Neural progenitor cell (in vitro differentiated cells): ENCODE results near the gene CXorf38. TPM values are rescaled to one million over a fixed set of nuclear protein-coding genes. Genes with fewer than 3 reads are reported as not detected.

Experiments
- DNase-seq: peaks from one replicate; pipeline ENCODE4 v3.0.0-alpha.2; 2016; ENCODE audit warnings: low spot score
- H2AFZ ChIP-seq: fragments of 200-600 bp; sonication (generic); replicated peaks from 2 replicates; pipeline ENCODE4 v1.6.1; 2016; ENCODE audit warnings: antibody characterized with exemption
- H3F3A ChIP-seq: fragments of 200-600 bp; sonication (generic); 2 replicates; pipeline ENCODE4 v1.6.1; 2016; ENCODE audit warnings: antibody characterized with exemption, low read depth
- H3K27ac ChIP-seq: fragments of 200-600 bp; sonication (generic); 2 replicates; pipeline ENCODE4 v1.5.1; 2016; ENCODE audit warnings: mild to moderate bottlenecking
- H3K27me3 ChIP-seq: fragments of 200-600 bp; sonication (generic); 2 replicates; pipeline ENCODE4 v1.6.1; 2016; ENCODE audit warnings: mild to moderate bottlenecking, moderate library complexity
- H3K36me3 ChIP-seq: fragments of 200-600 bp; sonication (generic); 2 replicates; pipeline ENCODE4 v1.5.1; 2016
- H3K4me1 ChIP-seq: fragments of 200-600 bp; sonication (generic); 2 replicates; pipeline ENCODE4 v1.6.1; 2016; ENCODE audit warnings: mixed run types
- H3K4me2 ChIP-seq: fragments of 200-600 bp; sonication (generic); 2 replicates; pipeline ENCODE4 v1.6.1; 2016
- H3K4me3 ChIP-seq: fragments of 200-600 bp; sonication (generic); 2 replicates; pipeline ENCODE4 v1.5.1; 2016
- H3K79me2 ChIP-seq: fragments of 200-600 bp; sonication (generic); 2 replicates; pipeline ENCODE4 v1.6.1; 2016; ENCODE audit warnings: low read depth
- H3K9ac ChIP-seq: fragments of 200-600 bp; sonication (generic); 2 replicates; pipeline ENCODE4 v1.6.1; 2016
- H3K9me3 ChIP-seq: fragments of 200-600 bp; sonication (generic); 2 replicates; pipeline ENCODE4 v1.5.1; 2016; ENCODE audit warnings: low read depth
- H4K20me1 ChIP-seq: fragments of 200-600 bp; sonication (generic); 2 replicates; pipeline ENCODE4 v1.6.1; 2016; ENCODE audit warnings: low read depth
- H3K27ac Mint-ChIP-seq: 3 replicates; pipeline ENCODE4 v1.8.0; 2021; ENCODE audit warnings: mixed read lengths
- H3K27me3 Mint-ChIP-seq: 2 replicates; pipeline ENCODE4 v1.8.0; 2022; ENCODE audit warnings: low read depth, mild to moderate bottlenecking, inconsistent platforms, moderate library complexity, mixed read lengths; ENCODE audit not compliant: insufficient read depth
- H3K36me3 Mint-ChIP-seq: 3 replicates; pipeline ENCODE4 v1.8.0; 2021; ENCODE audit warnings: mixed read lengths
- H3K4me1 Mint-ChIP-seq: 3 replicates; pipeline ENCODE4 v1.8.0; 2021; ENCODE audit warnings: mixed read lengths
- H3K4me3 Mint-ChIP-seq: 3 replicates; pipeline ENCODE4 v1.8.0; 2021; ENCODE audit warnings: mild to moderate bottlenecking, moderate library complexity, mixed read lengths
- H3K9me3 Mint-ChIP-seq: 3 replicates; pipeline ENCODE4 v1.8.0; 2020; ENCODE audit warnings: mixed read lengths
- CTCF ChIP-seq: fragments of 200-600 bp; sonication (generic); IDR thresholded peaks from 2 replicates; pipeline ENCODE4 v1.5.1; 2017; ENCODE audit warnings: antibody characterized with exemption, mild to moderate bottlenecking
- EZH2 ChIP-seq: fragments of 200-600 bp; sonication (generic); IDR thresholded peaks from 2 replicates; pipeline ENCODE4 v1.6.1; 2017; ENCODE audit warnings: antibody characterized with exemption, mild to moderate bottlenecking, moderate library complexity
- EZH2phosphoT487 ChIP-seq: fragments of 200-600 bp; sonication (generic); IDR thresholded peaks from 2 replicates; pipeline ENCODE4 v1.6.1; 2017; ENCODE audit warnings: antibody characterized with exemption
- total RNA-seq: library from RNA; depleted of rRNA; stranded (reverse); fragments of >200 nt; gene quantifications from 2 replicates; pipeline ENCODE4 v1.2.3, GENCODE V29; 2015; ENCODE audit warnings: low replicate concordance

CXorf38 gene
- total RNA-seq, 1 donor from 2014 or later: 12.7 TPM

GRCh38 chrX:40617566-40617965, 29.8 kb downstream of the CXorf38 start:
- H3K79me2 ChIP-seq: no peaks in the 10 kb centered on the region
- no peak for TF ChIP-seq EZH2
- no peak for TF ChIP-seq CTCF
- TF ChIP-seq EZH2phosphoT487: no peak
- H3K36me3 ChIP-seq: no peaks in the 10 kb centered on the region
- Mint-ChIP-seq H3K9me3 (no peaks in the 10 kb centered on the region), H3K27me3 (no peaks in the 10 kb centered on the region), H3K4me3 (no peak overlapping the region), H3K36me3 (no peaks in the 10 kb centered on the region), H3K4me1 (peaks cover 5% of the 10 kb centered on the region), H3K27ac (no peak overlapping the region)
- no peak overlapping the region for H3K4me3 ChIP-seq
- no peak overlapping the region for H2AFZ ChIP-seq
- H3F3A ChIP-seq: peaks cover 8% of the 10 kb centered on the region
- H3K9ac ChIP-seq: no peak overlapping the region
- H3K4me2 ChIP-seq: no peak overlapping the region
- no peak for DNase-seq
- H3K4me1 ChIP-seq: no peaks in the 10 kb centered on the region
- no peaks in the 10 kb centered on the region for H3K9me3 ChIP-seq
- no peaks in the 10 kb centered on the region for H3K27me3 ChIP-seq
- H4K20me1 ChIP-seq: no peaks in the 10 kb centered on the region
- H3K27ac ChIP-seq: no peak overlapping the region

GRCh38 chrX:40615976-40616375, 31.4 kb downstream of the CXorf38 start:
- Mint-ChIP-seq H3K9me3 (no peaks in the 10 kb centered on the region), H3K4me3 (no peak overlapping the region), H3K36me3 (no peaks in the 10 kb centered on the region), H3K4me1 (peaks cover 5% of the 10 kb centered on the region), H3K27me3 (no peaks in the 10 kb centered on the region), H3K27ac (no peak overlapping the region)
- Histone ChIP-seq H3K4me1 (no peaks in the 10 kb centered on the region), H4K20me1 (no peaks in the 10 kb centered on the region), H3K4me3 (no peak overlapping the region), H3K36me3 (no peaks in the 10 kb centered on the region), H3K9me3 (no peaks in the 10 kb centered on the region), H3F3A (peaks cover 8% of the 10 kb centered on the region), H3K79me2 (no peaks in the 10 kb centered on the region), H3K4me2 (no peak overlapping the region), H2AFZ (no peak overlapping the region), H3K27me3 (no peaks in the 10 kb centered on the region), H3K27ac (no peak overlapping the region), H3K9ac (no peak overlapping the region)
- no peak for DNase-seq
- no peak for TF ChIP-seq CTCF

- Histone ChIP-seq H3K36me3 (no peaks in the 10 kb centered on the region), H3F3A (peaks cover 8% of the 10 kb centered on the region), H3K27ac (no peak overlapping the region), H3K4me2 (no peak overlapping the region), H3K79me2 (no peaks in the 10 kb centered on the region), H4K20me1 (no peaks in the 10 kb centered on the region), H3K27me3 (no peaks in the 10 kb centered on the region), H3K4me1 (no peaks in the 10 kb centered on the region), H3K9me3 (no peaks in the 10 kb centered on the region), H3K4me3 (no peak overlapping the region), H2AFZ (no peak overlapping the region), H3K9ac (no peak overlapping the region)
- no peaks in the 10 kb centered on the region for H3K27me3 Mint-ChIP-seq
- H3K36me3 Mint-ChIP-seq: no peaks in the 10 kb centered on the region
- TF ChIP-seq EZH2: no peak
- no peak for TF ChIP-seq EZH2phosphoT487
- TF ChIP-seq CTCF: no peak
- H3K4me1 Mint-ChIP-seq: peaks cover 4% of the 10 kb centered on the region
- no peaks in the 10 kb centered on the region for H3K9me3 Mint-ChIP-seq
- no peak for DNase-seq
- no peak overlapping the region for H3K27ac Mint-ChIP-seq
- no peak overlapping the region for H3K4me3 Mint-ChIP-seq
These were observed 34.9 kb downstream of the CXorf38 start for GRCh38 chrX:40612511-40612910.

GRCh38 chrX:40607381-40607780, 40.0 kb downstream of the CXorf38 start:
- no peak overlapping the region for H3K4me3 Mint-ChIP-seq
- Histone ChIP-seq H3K4me1 (no peaks in the 10 kb centered on the region), H3F3A (no peaks in the 10 kb centered on the region), H3K4me2 (no peak overlapping the region), H3K36me3 (no peaks in the 10 kb centered on the region), H2AFZ (no peak overlapping the region), H4K20me1 (no peaks in the 10 kb centered on the region), H3K27ac (no peak overlapping the region), H3K79me2 (no peaks in the 10 kb centered on the region), H3K9me3 (no peaks in the 10 kb centered on the region), H3K27me3 (no peaks in the 10 kb centered on the region), H3K4me3 (no peak overlapping the region), H3K9ac (no peak overlapping the region)
- H3K27me3 Mint-ChIP-seq: peaks cover 3% of the 10 kb centered on the region
- no peaks in the 10 kb centered on the region for H3K36me3 Mint-ChIP-seq
- no peak overlapping the region for H3K27ac Mint-ChIP-seq
- H3K4me1 Mint-ChIP-seq: no peaks in the 10 kb centered on the region
- TF ChIP-seq EZH2: no peak
- no peak for TF ChIP-seq EZH2phosphoT487
- TF ChIP-seq CTCF: no peak
- DNase-seq: no peak
- H3K9me3 Mint-ChIP-seq: peaks cover 2% of the 10 kb centered on the region
